ENCODE results near the gene CKB. TPM values are rescaled to one million over a fixed set of nuclear protein-coding genes. Genes with fewer than 3 reads are reported as not detected.

Gene CKB
- total RNA-seq, 2 experiments from 2014 or later, result 5.8 to 9.1 TPM

DNA sequence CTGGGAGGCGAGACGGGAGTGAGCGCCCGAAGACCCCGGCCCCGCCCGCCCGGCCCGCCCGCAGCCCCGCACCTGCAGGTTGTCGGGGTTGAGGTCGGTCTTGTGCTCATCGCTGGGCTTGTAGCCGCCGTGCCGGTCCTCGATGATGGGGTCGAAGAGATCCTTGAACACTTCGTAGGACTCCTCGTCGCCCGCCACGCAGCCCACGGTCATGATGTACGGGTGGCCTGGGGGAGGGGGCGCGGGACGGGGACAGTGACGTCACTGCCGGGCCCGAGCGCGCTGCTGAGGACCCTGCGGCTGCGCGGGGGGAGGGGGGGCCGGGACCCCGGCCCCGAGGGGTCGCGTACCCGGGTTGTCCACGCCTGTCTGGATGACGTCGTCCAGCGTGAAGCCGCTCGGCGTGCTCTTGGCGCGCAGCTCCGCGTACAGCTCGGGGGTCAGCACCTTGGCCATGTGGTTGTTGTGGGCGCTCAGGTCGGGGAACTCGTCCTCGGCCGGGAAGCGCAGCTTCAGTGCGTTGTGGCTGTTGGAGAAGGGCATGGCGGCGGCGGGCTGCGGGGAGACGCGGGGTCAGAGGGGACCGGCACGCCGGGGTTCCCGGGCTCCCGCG lies 573 bp downstream of the CKB start:
- H3K36me3 Mint-ChIP-seq (ENCODE audit: low read depth), result no peaks in the 10 kb centered on the region
- no peak for TF ChIP-seq CTCF (IDR thresholded peaks at IDR 0.05)
- H3K9me3 Mint-ChIP-seq, result no peaks in the 10 kb centered on the region
- CTCF ChIA-PET, result interaction anchor here (1.9 to 2.7 kb wide), 2 partner anchors 8 to 31 kb away, joined by 6 to 12 read pairs; no protein-coding TSS in a partner anchor
- POLR2A ChIA-PET, result interaction anchor here (1.2 kb wide), 1 partner anchor 71 kb away, joined by 3 read pairs; no protein-coding TSS in a partner anchor
- DNase-seq, result no peak
- peak overlapping the region; percentile 37 for H3K4me3 Mint-ChIP-seq
- H3K4me1 Mint-ChIP-seq (ENCODE audit: low read depth), result peaks cover 11% of the 10 kb centered on the region
- peaks cover 12% of the 10 kb centered on the region for H3K27me3 Mint-ChIP-seq
- no peak overlapping the region for H3K27ac Mint-ChIP-seq
- ATAC-seq, result no peak
- intact Hi-C loops (cut with micrococcal nuclease), result no loop called here

DNA sequence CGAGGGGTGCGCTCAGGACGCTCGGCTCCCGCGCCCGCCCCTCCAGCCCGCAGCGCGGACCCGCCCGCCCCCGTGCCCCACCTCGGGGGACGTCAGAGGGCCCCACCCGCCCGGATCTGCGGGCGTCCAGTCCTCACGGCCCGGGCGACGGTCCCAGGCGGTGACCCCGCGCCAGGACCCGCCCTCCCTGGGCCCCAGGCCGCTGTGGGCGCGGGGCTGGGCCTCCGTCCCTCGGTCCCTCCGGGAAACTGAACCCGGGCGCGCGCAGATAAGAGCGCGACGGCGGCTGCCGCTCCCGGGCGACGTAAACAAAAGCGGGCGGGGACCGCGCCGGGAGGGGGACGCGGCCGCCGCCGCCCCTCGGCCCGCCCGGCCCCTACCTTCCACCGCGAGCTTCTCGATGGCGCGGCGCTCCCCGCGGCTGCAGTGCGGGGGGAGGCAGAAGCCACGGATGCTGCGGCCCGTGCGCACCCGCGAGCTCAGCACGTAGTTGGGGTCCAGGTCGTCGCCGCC lies 1.1 kb downstream of the CKB start:
- CTCF ChIA-PET, result interaction anchor here (1.0 to 2.7 kb wide), 4 partner anchors 9 to 32 kb away, joined by 4 to 12 read pairs (median 5); no protein-coding TSS in a partner anchor
- Mint-ChIP-seq H3K4me3 (peak overlapping the region; percentile 50), H3K9me3 (no peaks in the 10 kb centered on the region), H3K27me3 (peaks cover 12% of the 10 kb centered on the region), H3K27ac (no peak overlapping the region), H3K36me3 (ENCODE audit: low read depth) (no peaks in the 10 kb centered on the region), H3K4me1 (ENCODE audit: low read depth) (peaks cover 10% of the 10 kb centered on the region)
- no peak for TF ChIP-seq CTCF (IDR thresholded peaks at IDR 0.05)
- intact Hi-C loops (cut with micrococcal nuclease), result no loop called here
- ATAC-seq (peak; percentile 1), DNase-seq (no peak)
- POLR2A ChIA-PET, result interaction anchor here (0.6 to 1.9 kb wide), 5 partner anchors 9 to 160 kb away, joined by 3 to 9 read pairs (median 4); no protein-coding TSS in a partner anchor

DNA sequence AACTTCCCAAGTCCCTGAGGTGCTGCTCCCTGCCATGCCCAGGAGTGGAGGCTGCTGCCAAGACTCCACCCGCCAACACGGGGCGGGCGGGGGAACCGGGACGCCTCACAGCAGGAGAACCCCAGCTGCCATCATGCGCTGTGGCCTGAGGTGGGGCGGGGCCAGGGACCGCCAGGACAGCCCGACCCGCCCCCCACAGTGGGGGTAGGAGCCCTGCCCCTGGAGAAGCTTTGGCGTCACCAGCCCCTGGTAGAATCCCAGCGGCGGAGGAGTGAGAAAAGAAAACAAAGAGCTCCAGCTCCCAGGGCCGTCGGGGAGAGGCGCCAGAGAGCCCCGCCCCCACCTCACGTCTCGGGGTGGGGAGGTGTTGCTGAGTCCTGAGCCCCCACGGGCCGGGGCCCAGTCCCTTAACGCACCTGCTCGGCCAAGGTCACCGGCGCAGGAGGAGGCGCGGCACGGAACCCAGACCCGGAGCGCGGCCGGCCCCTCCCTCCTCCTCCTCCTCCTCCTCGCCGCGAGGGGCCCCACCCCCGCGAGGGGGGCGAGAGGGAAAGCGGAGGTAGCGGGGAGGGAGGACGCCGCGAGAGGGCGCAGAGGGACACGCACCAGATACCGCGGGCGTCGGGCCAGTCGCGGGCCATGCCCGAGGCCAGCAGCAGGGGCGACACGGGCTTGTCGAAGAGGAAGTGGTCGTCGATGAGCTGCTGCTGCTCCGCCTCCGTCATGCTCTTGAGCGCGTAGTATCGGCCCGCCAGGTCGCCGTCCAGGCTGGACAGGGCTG lies 1.8 kb downstream of the CKB start:
- peak overlapping the region; percentile 50 for H3K4me3 Mint-ChIP-seq
- intact Hi-C loops (cut with micrococcal nuclease), result no loop called here
- H3K4me1 Mint-ChIP-seq (ENCODE audit: low read depth), result peaks cover 10% of the 10 kb centered on the region
- no peak overlapping the region for H3K27ac Mint-ChIP-seq
- TF ChIP-seq CTCF (IDR thresholded peaks at IDR 0.05), result peak; percentile 59
- ChIA-PET CTCF (interaction anchor here (0.8 to 2.7 kb wide), 5 partner anchors 10 to 32 kb away, joined by 4 to 12 read pairs (median 4); no protein-coding TSS in a partner anchor), POLR2A (interaction anchor here (0.6 to 1.9 kb wide), 5 partner anchors 9 to 160 kb away, joined by 3 to 9 read pairs (median 4); no protein-coding TSS in a partner anchor)
- peaks cover 12% of the 10 kb centered on the region for H3K27me3 Mint-ChIP-seq
- H3K9me3 Mint-ChIP-seq, result no peaks in the 10 kb centered on the region
- no peaks in the 10 kb centered on the region for H3K36me3 Mint-ChIP-seq (ENCODE audit: low read depth)
- DNase-seq (peak; percentile 76), ATAC-seq (peak; percentile 72)

GRCh38 chr14:103520269-103520656 lies 2.4 kb downstream of the CKB start:
- no peak overlapping the region for H3K27ac Mint-ChIP-seq
- intact Hi-C loops (cut with micrococcal nuclease), result no loop called here

More at GRCh38 chr14:103520269-103520656, 2.4 kb downstream of the CKB start:
- Mint-ChIP-seq H3K4me1 (ENCODE audit: low read depth) (peaks cover 10% of the 10 kb centered on the region), H3K27me3 (peaks cover 12% of the 10 kb centered on the region), H3K4me3 (peak overlapping the region; percentile 35), H3K36me3 (ENCODE audit: low read depth) (no peaks in the 10 kb centered on the region), H3K9me3 (no peaks in the 10 kb centered on the region)
- TF ChIP-seq CTCF (IDR thresholded peaks at IDR 0.05), result no peak
- ChIA-PET CTCF (interaction anchor here (0.8 to 2.9 kb wide), 7 partner anchors 10 to 33 kb away, joined by 4 to 19 read pairs (median 6); no protein-coding TSS in a partner anchor), POLR2A (interaction anchor here (0.6 to 1.9 kb wide), 3 partner anchors 10 to 159 kb away, joined by 3 to 9 read pairs (median 3); no protein-coding TSS in a partner anchor)
- ATAC-seq, result no peak
- no peak for DNase-seq
